Lower leg skin (tissue), 4 donors: ENCODE measurements around the gene IL18. TPM values are rescaled to one million over a fixed set of nuclear protein-coding genes. Genes with fewer than 3 reads are reported as not detected.

Experiments
- DNase-seq, 2 donors: peaks; one replicate each; pipeline ENCODE4 v3.0.0-alpha.2; 2019; ENCODE audit warnings: low spot score in 2 of 2
- H3K4me3 ChIP-seq: fragments of 200-600 bp; sonication (generic); 2 replicates; pipeline ENCODE4 v1.5.1; 2017; ENCODE audit warnings: mild to moderate bottlenecking, low read depth; ENCODE audit not compliant: poor library complexity, severe bottlenecking
- CTCF ChIP-seq, 3 donors: fragments of 450-650 bp; IDR thresholded peaks; one replicate each; pipeline ENCODE4 v1.5.1; 2016; ENCODE audit warnings: antibody characterized with exemption in 3 of 3, mild to moderate bottlenecking in 3 of 3, moderate library complexity in 2 of 3
- POLR2A ChIP-seq, 2 donors: fragments of 450-650 bp; IDR thresholded peaks; one replicate each; pipeline ENCODE4 v1.6.1; 2016 to 2017; ENCODE audit warnings: antibody characterized with exemption in 2 of 2, mild to moderate bottlenecking in 1 of 2, moderate library complexity in 1 of 2
- WGBS, 2 donors: methylation state at CpG; one replicate each; pipeline ENCODE4 v1.1.5; 2018; 5-methylcytosine and 5-hydroxymethylcytosine counted together
- intact Hi-C: fragments of 100-400 bp; cut with DNase I; formaldehyde crosslinking; loops from one replicate; pipeline ENCODE4 v1.15.0; 2023; ENCODE audit warnings: low total_unique reads
- total RNA-seq, 4 donors: library from RNA; depleted of rRNA; stranded (reverse); fragments of >200 nt; gene quantifications; one replicate each; pipeline ENCODE4 v1.1.0, GENCODE V29; 2016

IL18 gene
- total RNA-seq: 100 to 1,000 TPM; 231 to 331 (median 297) TPM

DNA sequence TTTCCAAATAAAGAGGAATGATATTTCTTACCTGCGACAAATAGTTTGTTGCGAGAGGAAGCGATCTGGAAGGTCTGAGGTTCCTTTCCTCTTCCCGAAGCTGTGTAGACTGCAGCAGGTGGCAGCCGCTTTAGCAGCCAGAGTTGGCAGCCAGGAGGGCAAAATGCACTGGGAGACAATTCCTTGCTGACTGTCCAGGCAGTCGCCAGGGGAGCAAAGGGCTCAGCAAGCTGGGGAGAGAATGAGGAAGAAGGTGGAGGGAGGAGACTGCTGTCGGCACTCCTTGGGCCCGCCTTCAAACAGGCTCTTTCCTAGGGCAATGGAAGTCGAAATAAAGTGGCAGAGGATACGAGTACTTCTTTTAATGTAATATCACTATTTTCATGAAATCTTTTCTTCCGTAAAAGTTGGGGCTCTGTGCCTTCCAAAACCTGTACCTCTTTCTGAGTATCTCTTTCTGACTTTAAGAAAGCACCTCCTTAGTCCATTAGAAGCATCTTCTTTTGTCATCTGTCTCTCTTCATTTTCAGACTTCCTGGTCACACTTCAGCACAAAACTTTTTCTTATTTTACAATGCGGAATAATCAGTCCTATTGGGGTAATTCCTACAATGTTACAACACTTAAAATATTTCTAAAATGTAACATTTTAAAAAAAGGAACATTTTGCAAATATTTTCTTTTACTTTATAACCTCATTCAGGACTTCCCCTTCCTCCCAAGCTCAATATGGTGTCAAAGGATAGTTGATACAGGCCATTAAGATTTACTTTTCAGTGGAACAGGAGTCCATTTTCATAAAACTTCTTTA lies at the start of gene IL18:
IL18 (minus strand) TSS at position 220 of the 811 bp plus-strand sequence. CDS start 9,041 bp downstream, outside the sequence.
- intact Hi-C loops: no loop called here
- no peak within 1 kb of the TSS for H3K4me3 ChIP-seq
- 45 to 49% methylated on average over 12 of the region's 12 CpGs for WGBS, 2 donors
- DNase-seq: peak; percentile 48 to 87
- TF ChIP-seq POLR2A (IDR thresholded peaks at IDR 0.05) (no peak), CTCF (IDR thresholded peaks at IDR 0.05) (no peak)

- intact Hi-C loops: loop anchor here (10.0 kb wide), 1 partner anchor 1072 kb away; no protein-coding TSS in a partner anchor
- TF ChIP-seq POLR2A (IDR thresholded peaks at IDR 0.05) (no peak), CTCF (IDR thresholded peaks at IDR 0.05) (no peak)
- no peak for DNase-seq
- H3K4me3 ChIP-seq: no peak overlapping the region
Observed at GRCh38 chr11:112212710-112213109, 48.8 kb upstream of the IL18 start.

- 55 to 71% methylated on average over 3 of the region's 3 CpGs for WGBS, 2 donors
- no peak for TF ChIP-seq CTCF (IDR thresholded peaks at IDR 0.05)
Observed at GRCh38 chr11:112212290-112212689, 48.4 kb upstream of the IL18 start.

GRCh38 chr11:112211536-112211935 lies 47.6 kb upstream of the IL18 start:
- no peak overlapping the region for H3K4me3 ChIP-seq
- WGBS, 2 donors: 50 to 52% methylated on average over 2 of the region's 2 CpGs
- intact Hi-C loops: loop anchor here (10.0 kb wide), 1 partner anchor 1073 kb away; no protein-coding TSS in a partner anchor
- no peak for TF ChIP-seq POLR2A (IDR thresholded peaks at IDR 0.05)
- no peak for DNase-seq

More at GRCh38 chr11:112212290-112212689, 48.4 kb upstream of the IL18 start:
- DNase-seq: no peak
- intact Hi-C loops: loop anchor here (10.0 kb wide), 1 partner anchor 1073 kb away; no protein-coding TSS in a partner anchor
- H3K4me3 ChIP-seq: no peak overlapping the region

- no peak overlapping the region for H3K4me3 ChIP-seq
- 75 to 83% methylated on average over 1 of the region's 1 CpG for WGBS, 2 donors
- TF ChIP-seq POLR2A (IDR thresholded peaks at IDR 0.05) (no peak), CTCF (IDR thresholded peaks at IDR 0.05) (no peak)
- intact Hi-C loops: loop anchor here (10.0 kb wide), 1 partner anchor 1074 kb away; no protein-coding TSS in a partner anchor
- no peak for DNase-seq
Observed at GRCh38 chr11:112210890-112211289, 47.0 kb upstream of the IL18 start.

DNA sequence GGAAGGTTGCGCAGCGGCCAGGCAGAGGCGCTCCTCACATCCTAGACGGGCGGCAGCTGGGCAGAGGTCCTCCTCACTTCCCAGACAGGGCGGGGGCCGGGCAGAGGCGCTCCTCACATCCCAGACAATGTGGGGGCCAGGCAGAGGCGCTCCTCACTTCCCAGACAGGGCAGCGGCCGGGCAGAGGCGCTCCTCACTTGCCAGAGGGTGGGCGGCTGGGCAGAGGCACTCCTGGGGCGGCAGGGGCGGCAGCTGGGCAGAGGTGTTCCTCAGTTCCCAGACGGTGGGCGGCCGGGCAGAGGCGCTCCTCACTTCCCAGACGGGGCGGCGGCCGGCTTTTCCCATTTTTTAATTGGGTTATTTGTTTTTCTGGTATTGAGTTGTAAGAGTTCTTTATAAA lies 42.2 kb upstream of the IL18 start:
- TF ChIP-seq POLR2A (IDR thresholded peaks at IDR 0.05): no peak
- no peak for TF ChIP-seq CTCF (IDR thresholded peaks at IDR 0.05)
- peak in 1 of 2 donors; percentile 85 for DNase-seq
- H3K4me3 ChIP-seq: no peak overlapping the region
- intact Hi-C loops: no loop called here
- 94 to 97% methylated on average over 18 to 23 of the region's 23 CpGs for WGBS, 2 donors
